DND-41 (cell line): Measurements from ENCODE around the gene PYGL.

Source experiments
- ATAC-seq: fragments of 200-7000 bp; cut with Tn5 transposase; 3 replicates; pipeline ENCODE4 v1.9.1; 2021; ENCODE audit warnings: low read depth; ENCODE audit not compliant: insufficient read depth
- DNase-seq: peaks from one replicate; pipeline ENCODE4 v3.0.0-alpha.2; 2020
- H2AFZ ChIP-seq: 2 replicates; pipeline ENCODE4 v1.6.0; 2012; ENCODE audit warnings: low read depth, low read length
- H3K27ac ChIP-seq: 2 replicates; pipeline ENCODE4 v1.5.1; 2012; ENCODE audit warnings: low read length, inconsistent platforms
- H3K27me3 ChIP-seq: fragments of 200-600 bp; sonication (generic); 2 replicates; pipeline ENCODE4 v1.6.0; 2012; ENCODE audit warnings: low read length, mild to moderate bottlenecking, inconsistent platforms; ENCODE audit not compliant: insufficient read depth, poor library complexity
- H3K36me3 ChIP-seq: 2 replicates; pipeline ENCODE4 v1.5.1; 2012; ENCODE audit warnings: low read length, inconsistent platforms; ENCODE audit not compliant: insufficient read depth
- H3K4me1 ChIP-seq: 2 replicates; pipeline ENCODE4 v1.5.1; 2012; ENCODE audit warnings: mild to moderate bottlenecking, low read length; ENCODE audit not compliant: insufficient read depth
- H3K4me2 ChIP-seq: 2 replicates; pipeline ENCODE4 v1.6.0; 2012; ENCODE audit warnings: mild to moderate bottlenecking, moderate library complexity, low read length, inconsistent platforms; ENCODE audit not compliant: insufficient read depth
- H3K4me3 ChIP-seq, 2 experiments: fragments of 200-600 bp in 1 of 2; shearing (Covaris generic) in 1 of 2; 2 replicates each; pipeline ENCODE4 v1.5.1; 2012 to 2016; ENCODE audit warnings: inconsistent platforms in 2 of 2, low read length in 2 of 2, mild to moderate bottlenecking in 2 of 2, low read depth in 1 of 2, moderate library complexity in 1 of 2
- H3K79me2 ChIP-seq: 2 replicates; pipeline ENCODE4 v1.6.0; 2012; ENCODE audit warnings: low read length, inconsistent platforms; ENCODE audit not compliant: insufficient read depth
- H3K9ac ChIP-seq: 2 replicates; pipeline ENCODE4 v1.6.0; 2012; ENCODE audit warnings: low read depth, mild to moderate bottlenecking, inconsistent platforms, low read length, moderate library complexity
- H3K9me3 ChIP-seq: 2 replicates; pipeline ENCODE4 v1.5.1; 2012; ENCODE audit warnings: low read length, moderate library complexity, mild to moderate bottlenecking, inconsistent platforms; ENCODE audit not compliant: insufficient read depth, severe bottlenecking
- H4K20me1 ChIP-seq: 2 replicates; pipeline ENCODE4 v1.6.0; 2012; ENCODE audit warnings: low read length; ENCODE audit not compliant: insufficient read depth
- CTCF ChIP-seq: IDR thresholded peaks from 2 replicates; pipeline ENCODE4 v1.5.1; 2012; ENCODE audit warnings: borderline replicate concordance, low read length, moderate library complexity, mild to moderate bottlenecking; ENCODE audit not compliant: poor library complexity, severe bottlenecking; ENCODE audit errors: extremely low read depth
- EZH2 ChIP-seq: IDR thresholded peaks from 3 replicates; pipeline ENCODE4 v1.6.1; 2012; ENCODE audit warnings: borderline replicate concordance, low read depth, mild to moderate bottlenecking, moderate library complexity, low read length, inconsistent platforms; ENCODE audit not compliant: severe bottlenecking

PYGL gene

GRCh38 chr14:50855558-50855957 lies 88.7 kb downstream of the PYGL start:
- Histone ChIP-seq H2AFZ (no peak overlapping the region), H3K9ac (no peak overlapping the region), H3K4me3 (no peak overlapping the region), H3K9me3 (no peaks in the 10 kb centered on the region), H3K27ac (no peak overlapping the region), H3K4me2 (no peak overlapping the region), H3K4me1 (peaks cover 19% of the 10 kb centered on the region), H3K79me2 (no peaks in the 10 kb centered on the region), H3K27me3 (no peaks in the 10 kb centered on the region), H3K36me3 (no peaks in the 10 kb centered on the region), H4K20me1 (no peaks in the 10 kb centered on the region)
- no peak for TF ChIP-seq EZH2
- TF ChIP-seq CTCF, result no peak
- no peak for ATAC-seq
- DNase-seq, result no peak
